ENCODE results near the gene CFAP77.

Gene CFAP77

GRCh38 chr9:132457504-132458236 lies 47.7 kb downstream of the CFAP77 start:
- DNase-seq = no peak

DNA sequence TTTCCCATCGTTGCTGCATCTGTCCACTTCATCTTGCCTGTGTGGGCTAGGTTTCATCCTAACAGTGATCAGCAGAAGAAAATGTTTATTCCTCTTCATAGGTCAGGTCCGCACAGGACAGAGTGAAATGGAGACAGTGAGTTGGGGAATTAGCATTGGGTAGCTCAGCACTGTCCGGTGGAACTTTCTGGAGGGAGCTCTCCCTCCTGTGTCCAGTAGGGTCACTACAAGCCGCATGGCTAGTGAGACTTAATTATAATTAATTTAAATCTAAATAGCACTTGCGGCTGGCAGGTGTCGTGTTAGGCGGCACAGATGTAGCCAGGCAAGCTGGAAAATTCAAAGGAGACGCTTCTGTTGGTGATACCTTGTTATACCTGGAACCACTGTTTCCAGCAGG lies 48.4 kb downstream of the CFAP77 start:
- DNase-seq = no peak

DNA sequence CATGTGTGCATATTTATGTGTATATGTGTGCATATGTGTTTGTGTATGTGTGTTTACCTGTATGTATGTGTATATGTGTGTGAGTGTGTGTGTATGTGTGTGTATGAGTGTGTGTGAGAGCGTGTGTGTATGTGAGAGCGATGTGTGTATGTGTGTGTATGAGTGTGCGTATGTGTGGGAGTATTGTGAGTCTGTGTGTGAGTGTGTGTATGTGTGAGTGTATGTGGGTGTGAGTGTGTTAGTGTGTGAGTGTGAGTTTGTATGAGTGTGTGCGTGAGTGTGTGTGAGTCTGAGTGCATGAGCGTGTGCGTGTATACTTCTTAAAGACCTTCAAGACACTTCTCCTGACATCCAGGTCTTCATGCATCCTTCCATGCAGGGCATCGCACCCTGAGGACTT lies 49.6 kb downstream of the CFAP77 start:
- DNase-seq = no peak

DNA sequence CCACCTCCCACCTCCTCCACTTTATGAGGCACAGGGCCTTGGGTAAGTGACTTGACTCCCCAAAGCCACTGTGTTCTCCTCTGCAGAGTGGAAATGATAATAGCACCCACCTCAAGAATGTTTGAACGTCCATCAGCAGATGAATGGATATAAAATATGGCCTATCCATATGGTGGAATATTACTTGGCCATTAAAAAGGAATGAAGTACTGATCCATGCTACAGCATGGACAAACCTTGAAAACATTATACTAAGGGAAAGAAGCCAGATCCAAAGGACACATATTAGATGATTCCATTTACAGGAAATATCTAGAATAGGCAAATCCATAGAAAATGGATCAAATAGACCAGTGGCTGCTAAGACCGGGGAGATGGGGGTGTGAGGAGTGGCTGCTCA lies 50.2 kb downstream of the CFAP77 start:
- no peak for DNase-seq

DNA sequence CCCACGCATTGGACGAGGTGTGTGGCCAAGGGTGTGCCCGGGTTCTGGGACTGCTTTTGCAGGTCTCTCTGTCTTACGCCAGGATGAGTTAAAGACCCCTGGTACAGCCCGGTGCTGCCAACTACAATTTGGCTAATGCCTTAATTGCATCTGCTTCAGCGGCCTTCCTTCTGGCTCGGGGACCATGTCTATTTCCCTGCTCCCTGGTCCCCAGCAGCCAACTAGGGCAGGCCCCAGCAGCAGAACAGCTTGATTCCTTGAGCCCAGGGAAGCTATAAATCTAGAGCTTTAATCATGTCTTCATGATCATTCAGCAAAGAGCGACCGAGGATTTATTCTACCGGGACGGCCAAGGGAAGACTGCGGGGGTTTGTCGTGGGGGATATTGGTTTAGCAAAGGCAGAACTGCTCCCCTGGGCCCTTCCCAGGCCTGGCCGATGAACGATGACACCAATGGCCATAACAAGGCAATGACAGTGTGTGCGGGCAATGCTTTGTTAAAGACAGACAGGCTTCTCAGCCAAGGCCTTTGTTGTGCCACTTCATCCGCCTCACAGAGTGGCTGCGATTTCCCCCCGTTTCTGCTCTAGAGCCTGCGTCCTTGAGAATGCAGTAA lies 51.4 kb downstream of the CFAP77 start:
- DNase-seq = no peak

DNA sequence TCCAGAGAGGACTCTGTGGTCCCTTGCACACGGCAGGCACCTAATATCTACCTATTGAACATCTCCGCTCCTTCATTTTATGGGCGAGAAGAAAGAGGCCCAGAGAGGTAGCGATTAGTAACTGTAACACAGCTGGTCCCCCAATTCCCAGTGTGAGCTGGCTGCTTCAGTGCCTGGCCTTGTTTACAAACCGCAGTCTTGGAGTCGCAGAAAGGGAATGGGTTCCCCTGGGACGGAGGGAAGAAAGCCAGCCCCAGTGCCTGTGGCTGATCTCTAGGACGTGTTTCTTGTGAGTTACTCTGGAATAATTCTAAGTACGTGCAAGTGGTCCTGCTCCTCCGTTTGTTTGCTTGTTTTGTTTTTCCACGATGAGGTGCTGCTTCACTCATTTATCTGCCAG lies 52.0 kb downstream of the CFAP77 start:
- DNase-seq = no peak

GRCh38 chr9:132464547-132464946 lies 54.5 kb downstream of the CFAP77 start:
- no peak for DNase-seq

- no peak for DNase-seq
Observed at GRCh38 chr9:132465131-132465635, 55.2 kb downstream of the CFAP77 start.

DNA sequence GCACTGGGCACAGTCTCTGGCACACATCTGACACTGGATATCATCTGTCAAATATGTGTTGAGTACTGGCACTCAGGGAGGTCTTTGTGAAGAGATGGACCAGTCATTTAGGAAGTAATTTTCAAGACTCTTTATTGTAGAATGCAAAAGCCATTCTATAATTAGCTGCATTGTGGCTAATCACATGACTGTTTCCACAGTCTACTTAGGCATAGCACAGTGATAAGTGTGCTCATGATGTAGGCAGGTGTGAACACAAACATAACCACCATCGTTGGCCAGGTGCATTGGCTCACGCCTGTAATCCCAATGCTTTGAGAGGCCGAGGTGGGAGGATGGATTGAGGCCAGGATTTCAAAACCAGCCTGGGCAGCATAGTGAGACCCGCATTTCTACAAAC lies 62.2 kb downstream of the CFAP77 start:
- DNase-seq = no peak

- no peak for DNase-seq
Observed at GRCh38 chr9:132472599-132472998, 62.6 kb downstream of the CFAP77 start.

GRCh38 chr9:132474253-132474652 lies 64.2 kb downstream of the CFAP77 start:
- DNase-seq = no peak

GRCh38 chr9:132478353-132479050 lies 68.5 kb downstream of the CFAP77 start:
- DNase-seq = no peak

GRCh38 chr9:132479733-132480132 lies 69.7 kb downstream of the CFAP77 start:
- no peak for DNase-seq

DNA sequence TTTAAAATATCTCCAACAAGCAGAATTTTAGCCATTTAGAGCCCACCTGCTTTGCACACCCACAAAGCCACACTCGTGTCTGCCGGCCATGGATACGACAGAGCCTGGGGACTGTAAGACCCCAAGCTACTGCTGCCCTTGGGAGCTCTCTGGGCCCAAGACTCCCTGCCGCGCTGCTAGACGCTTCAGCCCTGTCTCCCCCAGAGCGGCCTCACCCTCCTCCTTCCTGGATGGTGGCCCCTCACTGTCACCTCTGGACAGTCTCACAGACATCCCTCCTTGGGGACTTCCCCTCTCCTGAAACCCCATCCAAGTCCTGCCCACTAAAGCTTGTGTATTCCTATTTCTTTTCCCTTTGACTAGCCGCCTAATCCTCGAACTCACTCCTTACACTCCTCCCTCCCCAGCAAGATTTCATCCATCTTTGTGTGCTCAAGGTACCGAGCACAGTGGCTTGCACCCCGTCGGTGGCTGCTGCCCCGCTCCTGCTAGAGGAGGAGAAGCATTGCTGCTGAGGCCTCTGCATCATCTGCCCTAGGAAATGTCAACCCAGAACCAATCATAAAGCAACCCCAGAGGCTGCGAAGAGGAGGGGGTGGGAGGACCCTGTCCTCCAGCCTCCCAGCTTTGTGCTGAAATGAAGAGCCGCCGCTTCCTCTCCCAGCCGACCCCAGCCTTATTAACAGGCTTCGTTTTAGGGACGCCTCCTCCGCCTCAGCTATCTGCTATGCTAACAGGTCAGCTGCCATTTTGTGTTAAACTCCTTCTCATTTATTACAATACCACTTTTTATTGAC lies 71.2 kb downstream of the CFAP77 start:
- no peak for DNase-seq

GRCh38 chr9:132482196-132482813 lies 72.3 kb downstream of the CFAP77 start:
- no peak for DNase-seq

DNA sequence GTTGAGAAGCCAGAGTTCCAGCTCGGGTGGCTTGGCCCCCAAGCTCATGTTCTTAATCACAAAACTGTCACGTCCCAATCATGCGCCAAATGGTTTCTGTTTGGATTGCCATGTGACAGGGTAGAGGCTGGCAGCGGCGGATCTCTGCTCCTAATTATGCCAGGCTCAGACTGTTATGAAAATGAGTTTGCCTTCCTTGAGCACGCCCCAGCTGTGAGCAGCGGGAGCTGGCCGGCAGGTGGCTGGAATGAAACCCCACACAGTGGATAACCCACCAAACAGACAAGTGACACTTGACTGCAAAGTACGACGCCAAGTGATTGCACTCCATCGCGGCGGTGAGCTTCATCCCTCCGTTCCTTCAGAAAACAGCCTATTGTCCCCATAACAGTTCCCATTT lies 75.4 kb downstream of the CFAP77 start:
- no peak for DNase-seq

- no peak for DNase-seq
Observed at GRCh38 chr9:132486706-132487350, 76.8 kb downstream of the CFAP77 start.

DNA sequence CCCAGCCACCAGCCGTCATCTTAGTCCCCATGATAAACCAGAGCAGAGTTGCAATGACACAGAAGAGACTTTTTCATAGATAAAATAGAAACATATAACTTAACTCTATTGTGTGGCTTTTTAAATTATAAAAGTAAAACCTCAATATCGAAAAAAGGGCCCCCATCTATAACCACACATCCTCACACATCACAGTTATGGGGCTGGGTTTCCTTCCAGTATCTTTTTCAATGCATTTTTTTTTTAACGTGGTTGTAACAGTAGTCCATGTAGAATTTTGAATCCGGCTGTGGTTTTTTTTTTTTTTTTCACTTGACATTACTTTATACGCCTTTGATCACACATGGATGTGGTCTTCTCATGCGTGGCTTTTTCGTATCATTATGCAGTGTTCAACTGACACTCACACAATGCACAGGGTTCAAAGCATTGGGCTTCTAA lies 77.4 kb downstream of the CFAP77 start:
- no peak for DNase-seq

DNA sequence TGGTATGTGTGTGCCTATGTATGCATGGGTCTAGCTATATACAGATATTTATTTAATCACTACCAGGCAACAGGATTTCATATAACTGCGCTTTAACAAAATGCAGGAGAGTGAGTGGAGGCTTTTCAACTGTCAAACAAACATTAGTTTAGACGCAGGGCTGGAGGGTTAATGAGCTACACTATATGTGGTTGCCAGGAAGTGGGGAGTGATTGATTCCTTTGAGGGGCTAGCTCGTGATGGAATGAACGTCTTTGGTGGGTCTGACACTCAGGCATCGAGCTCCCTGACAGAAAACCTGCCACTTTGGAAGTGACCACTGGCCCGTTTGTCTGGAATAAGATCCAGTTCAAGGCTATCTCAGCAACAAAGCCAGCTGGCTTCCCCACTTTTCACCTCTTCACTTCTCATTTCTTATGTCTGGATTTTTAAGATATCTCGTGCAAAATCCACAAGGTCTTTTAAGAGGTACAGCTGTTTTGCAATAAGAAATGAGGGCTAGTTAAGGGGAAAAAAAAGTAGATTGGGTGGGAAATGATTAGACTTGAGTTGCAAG lies 78.0 kb downstream of the CFAP77 start:
- no peak for DNase-seq

GRCh38 chr9:132488626-132489025 lies 78.6 kb downstream of the CFAP77 start:
- peak; percentile 52 for DNase-seq

- no peak for DNase-seq
Observed at GRCh38 chr9:132489536-132489935, 79.5 kb downstream of the CFAP77 start.

GRCh38 chr9:132494857-132495256 lies 84.8 kb downstream of the CFAP77 start:
- DNase-seq = no peak

All from NCI-H1092 (cell line).